Activated B cell treated with CpG ODN at 0.5 μM for 24 hours (primary cell): ENCODE data around the gene ARID2. TPM values are rescaled to one million over a fixed set of nuclear protein-coding genes. Genes with fewer than 3 reads are reported as not detected.

ENCODE experiments used
- ATAC-seq: fragments of 200-7000 bp; cut with Tn5 transposase; one replicate; pipeline ENCODE4 v1.10.0; 2021; ENCODE audit warnings: low read depth, mild to moderate bottlenecking, moderate library complexity
- CTCF ChIA-PET: fragments of 350-600 bp; sonication (Branson Sonifier 250); formaldehyde crosslinking; loops from one replicate; lab custom pipeline; 2021; ENCODE audit warnings: antibody characterized with exemption; lab: Charles Lee
- POLR2A ChIA-PET: fragments of 350-600 bp; sonication (Branson Sonifier 250); formaldehyde crosslinking; loops from one replicate; lab custom pipeline; 2021; ENCODE audit warnings: antibody characterized with exemption; lab: Charles Lee
- DNase-seq: peaks from one replicate; pipeline ENCODE4 v3.0.0; 2022
- H3K27ac Mint-ChIP-seq: one replicate; pipeline ENCODE4 v1.8.0; 2020; ENCODE audit warnings: mixed read lengths
- H3K27me3 Mint-ChIP-seq: one replicate; pipeline ENCODE4 v1.8.0; 2021; ENCODE audit warnings: mixed read lengths
- H3K36me3 Mint-ChIP-seq: one replicate; pipeline ENCODE4 v1.8.0; 2021; ENCODE audit warnings: low read depth, mixed read lengths
- H3K4me1 Mint-ChIP-seq: one replicate; pipeline ENCODE4 v1.8.0; 2021; ENCODE audit warnings: mixed read lengths
- H3K4me3 Mint-ChIP-seq: one replicate; pipeline ENCODE4 v1.8.0; 2020; ENCODE audit warnings: mild to moderate bottlenecking, mixed read lengths
- H3K9me3 Mint-ChIP-seq: one replicate; pipeline ENCODE4 v1.8.0; 2020; ENCODE audit warnings: mixed read lengths
- CTCF ChIP-seq: fragments of 200-600 bp; IDR thresholded peaks from one replicate; pipeline ENCODE4 v1.8.0; 2022; ENCODE audit warnings: antibody characterized with exemption, mild to moderate bottlenecking
- intact Hi-C: fragments of 100-400 bp; cut with micrococcal nuclease; formaldehyde crosslinking; loops from one replicate; pipeline ENCODE4 v1.15.1; 2024
- total RNA-seq: library from RNA; stranded (reverse); gene quantifications from 2 replicates; pipeline ENCODE4 v1.2.3, GENCODE V29; 2022

Gene ARID2
- total RNA-seq, 1 donor from 2014 or later = 48.7 TPM

GRCh38 chr12:45801625-45802024 lies 72.1 kb downstream of the ARID2 start:
- POLR2A ChIA-PET = no interaction called here

GRCh38 chr12:45803111-45803510 lies 73.6 kb downstream of the ARID2 start:
- DNase-seq (no peak), ATAC-seq (no peak)
- intact Hi-C loops = no loop called here
- H3K4me1 Mint-ChIP-seq = peaks cover 5% of the 10 kb centered on the region
- H3K27ac Mint-ChIP-seq = no peak overlapping the region
- ChIA-PET CTCF (no interaction called here), POLR2A (no interaction called here)
- H3K27me3 Mint-ChIP-seq = no peaks in the 10 kb centered on the region
- no peaks in the 10 kb centered on the region for H3K9me3 Mint-ChIP-seq
- no peak overlapping the region for H3K4me3 Mint-ChIP-seq
- peaks cover 15% of the 10 kb centered on the region for H3K36me3 Mint-ChIP-seq
- no peak for TF ChIP-seq CTCF

More at GRCh38 chr12:45801625-45802024, 72.1 kb downstream of the ARID2 start:
- H3K4me1 Mint-ChIP-seq = peaks cover 3% of the 10 kb centered on the region
- H3K36me3 Mint-ChIP-seq = peaks cover 15% of the 10 kb centered on the region
- CTCF ChIA-PET = no interaction called here
- no peak for TF ChIP-seq CTCF
- intact Hi-C loops = no loop called here
- no peak overlapping the region for H3K4me3 Mint-ChIP-seq
- ATAC-seq = no peak
- H3K9me3 Mint-ChIP-seq = no peaks in the 10 kb centered on the region
- no peaks in the 10 kb centered on the region for H3K27me3 Mint-ChIP-seq
- DNase-seq = no peak
- no peak overlapping the region for H3K27ac Mint-ChIP-seq

GRCh38 chr12:45816652-45817051 lies 87.1 kb downstream of the ARID2 start:
- Mint-ChIP-seq H3K27ac (no peak overlapping the region), H3K36me3 (peaks cover 49% of the 10 kb centered on the region), H3K4me3 (no peak overlapping the region), H3K9me3 (no peaks in the 10 kb centered on the region), H3K27me3 (no peaks in the 10 kb centered on the region), H3K4me1 (no peaks in the 10 kb centered on the region)
- POLR2A ChIA-PET = no interaction called here
- intact Hi-C loops = no loop called here
- CTCF ChIA-PET = no interaction called here
- TF ChIP-seq CTCF = no peak
- DNase-seq = no peak
- no peak for ATAC-seq

GRCh38 chr12:45827974-45828373 lies 98.5 kb downstream of the ARID2 start:
- ChIA-PET CTCF (interaction anchor here (0.7 kb wide), 1 partner anchor 284 kb away, joined by 3 read pairs; no protein-coding TSS in a partner anchor), POLR2A (no interaction called here)
- no peak for TF ChIP-seq CTCF
- peaks cover 7% of the 10 kb centered on the region for H3K9me3 Mint-ChIP-seq
- intact Hi-C loops = loop anchor here (10.0 kb wide), 1 partner anchor 283 kb away; no protein-coding TSS in a partner anchor
- no peak for DNase-seq
- H3K36me3 Mint-ChIP-seq = peaks cover 57% of the 10 kb centered on the region
- peaks cover 10% of the 10 kb centered on the region for H3K4me1 Mint-ChIP-seq
- ATAC-seq = no peak
- no peak overlapping the region for H3K4me3 Mint-ChIP-seq
- H3K27me3 Mint-ChIP-seq = no peaks in the 10 kb centered on the region
- no peak overlapping the region for H3K27ac Mint-ChIP-seq

- H3K27me3 Mint-ChIP-seq = no peaks in the 10 kb centered on the region
- TF ChIP-seq CTCF = no peak
- DNase-seq (no peak), ATAC-seq (no peak)
- peaks cover 10% of the 10 kb centered on the region for H3K4me1 Mint-ChIP-seq
- CTCF ChIA-PET = interaction anchor here (0.7 kb wide), 1 partner anchor 285 kb away, joined by 3 read pairs; no protein-coding TSS in a partner anchor
- H3K9me3 Mint-ChIP-seq = peaks cover 7% of the 10 kb centered on the region
- intact Hi-C loops = loop anchor here (10.0 kb wide), 1 partner anchor 284 kb away; no protein-coding TSS in a partner anchor
- no peak overlapping the region for H3K27ac Mint-ChIP-seq
- H3K4me3 Mint-ChIP-seq = no peak overlapping the region
- POLR2A ChIA-PET = no interaction called here
- peaks cover 55% of the 10 kb centered on the region for H3K36me3 Mint-ChIP-seq
Observed at GRCh38 chr12:45828402-45828801, 98.9 kb downstream of the ARID2 start.
